H1 (cell line): Measurements from ENCODE around the gene SHISA8. TPM values are rescaled to one million over a fixed set of nuclear protein-coding genes. Genes with fewer than 3 reads are reported as not detected.

Source experiments
- ASH2L ChIP-seq: fragments of 200-600, 300-600 bp; sonication (generic); IDR thresholded peaks from one replicate; pipeline ENCODE4 v1.7.1; 2017; ENCODE audit warnings: low read length
- BACH1 ChIP-seq: IDR thresholded peaks from 2 replicates; pipeline ENCODE4 v1.6.1; 2012; ENCODE audit warnings: low read length, improper control_type of control experiment
- CHD7 ChIP-seq: fragments of 300-600 bp; sonication (generic); IDR thresholded peaks from 2 replicates; pipeline ENCODE4 v1.7.1; 2012; ENCODE audit warnings: low read length, moderate library complexity, mild to moderate bottlenecking, inconsistent platforms; ENCODE audit not compliant: insufficient replicate concordance
- EGR1 ChIP-seq: IDR thresholded peaks from 2 replicates; pipeline ENCODE4 v1.6.1; 2011; ENCODE audit warnings: low read depth, low read length, borderline replicate concordance
- GTF2F1 ChIP-seq: IDR thresholded peaks from 2 replicates; pipeline ENCODE4 v1.6.1; 2012; ENCODE audit warnings: low read depth, low read length, improper control_type of control experiment, borderline replicate concordance
- JUN ChIP-seq: IDR thresholded peaks from 2 replicates; pipeline ENCODE4 v1.6.1; 2011; ENCODE audit warnings: low read depth, mild to moderate bottlenecking, improper control_type of control experiment, low read length
- PHF8 ChIP-seq: fragments of 200-600 bp; sonication (generic); conservative IDR thresholded peaks from 2 replicates; pipeline ENCODE4 v1.7.1; 2012; ENCODE audit warnings: low read depth, mild to moderate bottlenecking, inconsistent platforms, low read length, moderate library complexity
- polyA plus RNA-seq, 7 experiments: library from polyadenylated mRNA; depleted of rRNA in 3 of 7; stranded (reverse) in 5 of 7; unstranded in 2 of 7; fragments of >200 nt in 5 of 7; fragments of 200-250 nt in 2 of 7; gene quantifications; 1 replicate in 5 of 7; 2 replicates in 1 of 7; 4 replicates in 1 of 7; pipeline versions ENCODE4 v1.2.1 to v1.2.3, GENCODE V29; 2011 to 2013; ENCODE audit warnings: missing spikeins in 2 of 7, mixed read lengths in 2 of 7
- total RNA-seq: library from RNA; stranded (reverse); fragmentation: NEBNext Ultra II Directional; extraction: Animal tissue kit (Norgen Biotek cat#: 25700); gene quantifications from 2 replicates; pipeline ENCODE4 v1.2.1, GENCODE V29; 2021
- TF ChIP-seq, protein P1 (sequence below), 3 experiments: IDR thresholded peaks; 1 replicate in 2 of 3; 2 replicates in 1 of 3; pipeline versions ENCODE4 v1.5.1 to v1.6.1; 2011; ENCODE audit warnings: low read length in 3 of 3, mild to moderate bottlenecking in 3 of 3, inconsistent platforms in 2 of 3, low read depth in 1 of 3, moderate library complexity in 1 of 3; ENCODE audit not compliant: insufficient read depth in 1 of 3; ENCODE audit errors: control extremely low read depth in 1 of 3

Gene SHISA8
- total and polyA plus RNA-seq, 2 of the 8 experiments (the other 6 are each of a cell fraction or from before 2014, with no cell fraction given) = 0.14 to 0.89 TPM

GRCh38 chr22:41875531-41876270 is 39.2 kb downstream of the SHISA8 start (continued):
- TF ChIP-seq CHD7 (no peak), GTF2F1 (no peak), EGR1 (no peak), BACH1 (no peak), JUN (no peak), PHF8 (no peak), ASH2L (no peak)
- TF ChIP-seq, protein P1, sequence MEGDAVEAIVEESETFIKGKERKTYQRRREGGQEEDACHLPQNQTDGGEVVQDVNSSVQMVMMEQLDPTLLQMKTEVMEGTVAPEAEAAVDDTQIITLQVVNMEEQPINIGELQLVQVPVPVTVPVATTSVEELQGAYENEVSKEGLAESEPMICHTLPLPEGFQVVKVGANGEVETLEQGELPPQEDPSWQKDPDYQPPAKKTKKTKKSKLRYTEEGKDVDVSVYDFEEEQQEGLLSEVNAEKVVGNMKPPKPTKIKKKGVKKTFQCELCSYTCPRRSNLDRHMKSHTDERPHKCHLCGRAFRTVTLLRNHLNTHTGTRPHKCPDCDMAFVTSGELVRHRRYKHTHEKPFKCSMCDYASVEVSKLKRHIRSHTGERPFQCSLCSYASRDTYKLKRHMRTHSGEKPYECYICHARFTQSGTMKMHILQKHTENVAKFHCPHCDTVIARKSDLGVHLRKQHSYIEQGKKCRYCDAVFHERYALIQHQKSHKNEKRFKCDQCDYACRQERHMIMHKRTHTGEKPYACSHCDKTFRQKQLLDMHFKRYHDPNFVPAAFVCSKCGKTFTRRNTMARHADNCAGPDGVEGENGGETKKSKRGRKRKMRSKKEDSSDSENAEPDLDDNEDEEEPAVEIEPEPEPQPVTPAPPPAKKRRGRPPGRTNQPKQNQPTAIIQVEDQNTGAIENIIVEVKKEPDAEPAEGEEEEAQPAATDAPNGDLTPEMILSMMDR (IDR thresholded peaks at IDR 0.05; ENCODE audit: control extremely low read depth in 1 of 3, insufficient read depth in 1 of 3, low read depth in 1 of 3, low read length in 3 of 3) = no peak
